Right lobe of liver (tissue), 4 donors: ENCODE data around the gene GALNT16.
"Not testable (repeated sequence)": the region's sequence is repeated elsewhere in the genome, so short reads cannot be mapped to it uniquely, and the experiment has no call there.

Experiments
- POLR2A ChIP-seq: fragments of 450-650 bp; IDR thresholded peaks from one replicate; pipeline ENCODE4 v1.6.1; 2017; ENCODE audit warnings: antibody characterized with exemption, mild to moderate bottlenecking
- TF ChIP-seq, protein P1 (sequence below), 4 donors: fragments of 200-600 bp in 3 of 4; fragments of 450-650 bp in 1 of 4; IDR thresholded peaks; one replicate each; pipeline versions ENCODE4 v1.5.1 to v1.8.0; 2016 to 2022; ENCODE audit warnings: antibody characterized with exemption in 4 of 4, mild to moderate bottlenecking in 2 of 4
- donor health status: DM: no; HTN: no; CAD: no.
- donor health status: DM: no; HTN: no; CAD: no.
- donor health status: DM: no; HTN: yes; CAD: no.

DNA sequence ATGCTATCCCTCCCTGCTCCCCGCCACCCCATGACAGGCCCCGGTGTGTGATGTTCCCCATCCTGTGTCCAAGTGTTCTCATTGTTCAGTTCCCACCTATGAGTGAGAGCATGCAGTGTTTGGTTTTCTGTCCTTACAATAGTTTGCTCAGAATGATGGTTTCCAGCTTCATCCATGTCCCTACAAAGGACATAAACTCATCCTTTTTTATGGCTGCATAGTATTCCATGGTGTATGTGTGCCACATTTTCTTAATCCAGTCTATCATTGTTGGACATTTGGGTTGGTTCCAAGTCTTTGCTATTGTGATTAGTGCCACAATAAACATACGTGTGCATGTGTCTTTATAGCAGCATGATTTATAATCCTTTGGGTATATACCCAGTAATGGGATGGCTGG lies 17.4 kb downstream of the GALNT16 start:
- TF ChIP-seq, protein P1, sequence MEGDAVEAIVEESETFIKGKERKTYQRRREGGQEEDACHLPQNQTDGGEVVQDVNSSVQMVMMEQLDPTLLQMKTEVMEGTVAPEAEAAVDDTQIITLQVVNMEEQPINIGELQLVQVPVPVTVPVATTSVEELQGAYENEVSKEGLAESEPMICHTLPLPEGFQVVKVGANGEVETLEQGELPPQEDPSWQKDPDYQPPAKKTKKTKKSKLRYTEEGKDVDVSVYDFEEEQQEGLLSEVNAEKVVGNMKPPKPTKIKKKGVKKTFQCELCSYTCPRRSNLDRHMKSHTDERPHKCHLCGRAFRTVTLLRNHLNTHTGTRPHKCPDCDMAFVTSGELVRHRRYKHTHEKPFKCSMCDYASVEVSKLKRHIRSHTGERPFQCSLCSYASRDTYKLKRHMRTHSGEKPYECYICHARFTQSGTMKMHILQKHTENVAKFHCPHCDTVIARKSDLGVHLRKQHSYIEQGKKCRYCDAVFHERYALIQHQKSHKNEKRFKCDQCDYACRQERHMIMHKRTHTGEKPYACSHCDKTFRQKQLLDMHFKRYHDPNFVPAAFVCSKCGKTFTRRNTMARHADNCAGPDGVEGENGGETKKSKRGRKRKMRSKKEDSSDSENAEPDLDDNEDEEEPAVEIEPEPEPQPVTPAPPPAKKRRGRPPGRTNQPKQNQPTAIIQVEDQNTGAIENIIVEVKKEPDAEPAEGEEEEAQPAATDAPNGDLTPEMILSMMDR (IDR thresholded peaks at IDR 0.05), result not testable (repeated sequence)
- not testable (repeated sequence) for TF ChIP-seq POLR2A
